H1 (cell line): ENCODE data around the gene OSBPL2. TPM values are rescaled to one million over a fixed set of nuclear protein-coding genes. Genes with fewer than 3 reads are reported as not detected.

Source experiments
- CTCF ChIA-PET: fragments of 300-600 bp; sonication (Branson Sonifier 250); formaldehyde crosslinking; loops from one replicate; lab custom pipeline; 2021; ENCODE audit not compliant: partially characterized antibody; lab: Charles Lee
- POLR2A ChIA-PET: fragments of 300-600 bp; sonication (Branson Sonifier 250); formaldehyde crosslinking; loops from one replicate; lab custom pipeline; 2021; ENCODE audit warnings: inconsistent platforms; ENCODE audit not compliant: partially characterized antibody; lab: Charles Lee
- DNase-seq, 2 experiments: peaks; one replicate each; pipeline versions ENCODE4 v3.0.0 to v3.0.0-alpha.2; 2010 to 2022; ENCODE audit warnings: low spot score in 2 of 2, low read depth in 1 of 2, mixed read lengths in 1 of 2
- FAIRE-seq: peaks from 2 replicates; lab custom pipeline; 2011; peaks lifted over from hg19 to GRCh38; lab: Jason Lieb, UNC
- H2AFZ ChIP-seq: 2 replicates; pipeline ENCODE4 v1.8.1; 2012; ENCODE audit warnings: low read length, inconsistent platforms
- H2AK5ac ChIP-seq: 2 replicates; pipeline ENCODE4 v1.6.1; 2013; ENCODE audit warnings: low read depth, low read length
- H2BK120ac ChIP-seq: replicated peaks from 2 replicates; pipeline ENCODE3; 2013; ENCODE audit warnings: low read depth, low read length, inconsistent platforms
- H2BK12ac ChIP-seq: 2 replicates; pipeline ENCODE4 v1.6.1; 2013; ENCODE audit warnings: low read depth, low read length
- H2BK15ac ChIP-seq: 2 replicates; pipeline ENCODE4 v1.6.1; 2013; ENCODE audit warnings: low read length
- H2BK20ac ChIP-seq: 2 replicates; pipeline ENCODE4 v1.6.1; 2013; ENCODE audit warnings: low read length
- H2BK5ac ChIP-seq: 2 replicates; pipeline ENCODE4 v1.6.1; 2013; ENCODE audit warnings: low read depth, low read length
- H3K14ac ChIP-seq: 2 replicates; pipeline ENCODE4 v1.6.1; 2013; ENCODE audit warnings: inconsistent platforms; ENCODE audit not compliant: insufficient read length
- H3K18ac ChIP-seq: 2 replicates; pipeline ENCODE4 v1.6.1; 2013; ENCODE audit warnings: low read length; ENCODE audit errors: extremely low read depth
- H3K23ac ChIP-seq: 2 replicates; pipeline ENCODE4 v1.6.1; 2013; ENCODE audit warnings: inconsistent platforms; ENCODE audit not compliant: insufficient read length
- H3K23me2 ChIP-seq: 2 replicates; pipeline ENCODE4 v1.6.1; 2013; ENCODE audit warnings: low read depth, low read length
- H3K27ac ChIP-seq: 2 replicates; pipeline ENCODE4 v1.6.1; 2011; ENCODE audit warnings: low read depth, low read length, inconsistent platforms
- H3K27me3 ChIP-seq, 4 experiments: replicated peaks in 1 of 4; 1 replicate in 1 of 4; 2 replicates in 3 of 4; pipeline versions ENCODE4 v1.6.1 to v1.8.1; 2011 to 2013; ENCODE audit warnings: low read length in 3 of 4, mild to moderate bottlenecking in 3 of 4, inconsistent platforms in 2 of 4, mixed read lengths in 2 of 4, moderate library complexity in 1 of 4; ENCODE audit not compliant: control insufficient read depth in 3 of 4, insufficient read depth in 3 of 4; ENCODE audit errors: extremely low read depth in 1 of 4
- H3K36me3 ChIP-seq, 4 experiments: 2 replicates each; pipeline versions ENCODE4 v1.6.1 to v1.8.1; 2011 to 2013; ENCODE audit warnings: mild to moderate bottlenecking in 4 of 4, low read length in 3 of 4, moderate library complexity in 2 of 4, control low read depth in 1 of 4, inconsistent platforms in 1 of 4; ENCODE audit not compliant: insufficient read depth in 4 of 4, control insufficient read depth in 2 of 4
- H3K4ac ChIP-seq: replicated peaks from 2 replicates; pipeline ENCODE3; 2013; ENCODE audit warnings: low read length, low read depth, mixed read lengths, inconsistent platforms; ENCODE audit not compliant: insufficient read length
- H3K4me1 ChIP-seq, 4 experiments: replicated peaks in 1 of 4; 1 replicate in 1 of 4; 2 replicates in 3 of 4; pipeline versions ENCODE4 v1.6.1 to v1.8.1; 2011 to 2013; ENCODE audit warnings: low read length in 3 of 4, inconsistent platforms in 2 of 4, mixed read lengths in 1 of 4; ENCODE audit not compliant: insufficient read depth in 4 of 4, control insufficient read depth in 3 of 4
- H3K4me2 ChIP-seq, 2 experiments: 2 replicates each; pipeline versions ENCODE4 v1.6.1 to v1.8.1; 2011 to 2013; ENCODE audit warnings: low read depth in 2 of 2, low read length in 2 of 2, control low read depth in 1 of 2, inconsistent platforms in 1 of 2, mild to moderate bottlenecking in 1 of 2; ENCODE audit not compliant: insufficient read depth in 1 of 2
- H3K4me3 ChIP-seq, 4 experiments: fragments of 200-600, 300-600 bp in 1 of 4; sonication (generic), shearing (Covaris generic), sonication (Bioruptor Twin) in 1 of 4; 2 replicates each; pipeline versions ENCODE4 v1.5.1 to v1.8.1; 2011 to 2016; ENCODE audit warnings: low read length in 4 of 4, low read depth in 3 of 4, control low read depth in 2 of 4, inconsistent platforms in 2 of 4, mild to moderate bottlenecking in 2 of 4, mixed read lengths in 1 of 4, moderate library complexity in 1 of 4; ENCODE audit not compliant: insufficient read depth in 2 of 4; ENCODE audit errors: extremely low read depth in 1 of 4
- H3K56ac ChIP-seq: replicated peaks from 2 replicates; pipeline ENCODE3; 2013; ENCODE audit warnings: low read depth, mild to moderate bottlenecking, mixed read lengths, low read length, inconsistent platforms; ENCODE audit not compliant: insufficient read length
- H3K79me1 ChIP-seq: 2 replicates; pipeline ENCODE4 v1.6.1; 2013; ENCODE audit warnings: low read depth, low read length, control low read depth
- H3K79me2 ChIP-seq, 2 experiments: 2 replicates each; pipeline versions ENCODE4 v1.6.1 to v1.8.1; 2012 to 2013; ENCODE audit warnings: low read length in 2 of 2, mild to moderate bottlenecking in 2 of 2, inconsistent platforms in 1 of 2; ENCODE audit not compliant: insufficient read depth in 2 of 2, control insufficient read depth in 1 of 2
- H3K9ac ChIP-seq, 4 experiments: replicated peaks in 1 of 4; 1 replicate in 1 of 4; 2 replicates in 3 of 4; pipeline versions ENCODE4 v1.6.1 to v1.8.1; 2011 to 2013; ENCODE audit warnings: low read depth in 3 of 4, low read length in 3 of 4, control low read depth in 2 of 4, mild to moderate bottlenecking in 2 of 4, moderate library complexity in 2 of 4, inconsistent platforms in 1 of 4; ENCODE audit errors: extremely low read depth in 1 of 4
- H3K9me3 ChIP-seq, 2 experiments: 2 replicates each; pipeline versions ENCODE4 v1.6.1 to v1.8.1; 2012 to 2013; ENCODE audit warnings: mild to moderate bottlenecking in 2 of 2, moderate library complexity in 2 of 2, control low read depth in 1 of 2, inconsistent platforms in 1 of 2, low read depth in 1 of 2, low read length in 1 of 2, mixed read lengths in 1 of 2; ENCODE audit not compliant: insufficient read depth in 2 of 2
- H4K20me1 ChIP-seq, 2 experiments: replicated peaks in 1 of 2; 2 replicates each; pipeline versions ENCODE3 to v1.8.1; 2011 to 2013; ENCODE audit warnings: inconsistent platforms in 2 of 2, low read length in 2 of 2, mild to moderate bottlenecking in 1 of 2; ENCODE audit not compliant: insufficient read depth in 2 of 2, control insufficient read depth in 1 of 2
- H4K5ac ChIP-seq: 2 replicates; pipeline ENCODE4 v1.6.1; 2013; ENCODE audit warnings: low read length, low read depth, mixed read lengths, inconsistent platforms; ENCODE audit not compliant: insufficient read length
- H4K8ac ChIP-seq: 2 replicates; pipeline ENCODE4 v1.8.0; 2013; ENCODE audit warnings: mild to moderate bottlenecking, moderate library complexity, low read length, inconsistent platforms; ENCODE audit not compliant: insufficient read depth; ENCODE audit errors: extremely low read depth
- H4K91ac ChIP-seq: replicated peaks from 2 replicates; pipeline ENCODE3; 2013; ENCODE audit warnings: low read length, mixed read lengths, inconsistent platforms; ENCODE audit not compliant: insufficient read length
- ATF2 ChIP-seq: IDR thresholded peaks from 2 replicates; pipeline ENCODE4 v1.6.1; 2012; ENCODE audit warnings: low read length, inconsistent platforms
- CEBPB ChIP-seq: IDR thresholded peaks from 2 replicates; pipeline ENCODE4 v1.6.1; 2012; ENCODE audit warnings: low read depth, low read length
- CHD2 ChIP-seq: IDR thresholded peaks from 2 replicates; pipeline ENCODE4 v1.6.1; 2012; ENCODE audit warnings: low read length, improper control_type of control experiment
- CREB1 ChIP-seq: IDR thresholded peaks from 2 replicates; pipeline ENCODE4 v1.6.1; 2012; ENCODE audit warnings: inconsistent platforms
- SAP30 ChIP-seq: fragments of 300-600 bp; sonication (generic); IDR thresholded peaks from 2 replicates; pipeline ENCODE4 v1.7.1; 2012; ENCODE audit warnings: low read length, moderate library complexity, mild to moderate bottlenecking, inconsistent platforms; ENCODE audit not compliant: insufficient read depth, insufficient replicate concordance
- SIN3A ChIP-seq, 2 experiments: IDR thresholded peaks in 1 of 2; conservative IDR thresholded peaks in 1 of 2; 2 replicates each; pipeline ENCODE4 v1.6.1; 2011 to 2012; ENCODE audit warnings: low read length in 2 of 2, improper control_type of control experiment in 1 of 2, low read depth in 1 of 2, mild to moderate bottlenecking in 1 of 2
- SP2 ChIP-seq: IDR thresholded peaks from 2 replicates; pipeline ENCODE4 v1.6.1; 2012; ENCODE audit warnings: mild to moderate bottlenecking, low read length, inconsistent platforms
- SRF ChIP-seq: IDR thresholded peaks from 2 replicates; pipeline ENCODE4 v1.6.1; 2011; ENCODE audit warnings: mild to moderate bottlenecking, low read depth, low read length, moderate library complexity
- SUZ12 ChIP-seq: fragments of 200-600 bp; sonication (generic); IDR thresholded peaks from 2 replicates; pipeline ENCODE4 v1.6.1; 2012; ENCODE audit warnings: mild to moderate bottlenecking, inconsistent platforms, low read length, moderate library complexity, mixed read lengths
- WGBS, 2 experiments: shearing (Covaris generic) in 1 of 2; methylation state at CpG; one replicate each; pipeline versions ENCODE4 v1.1.6 to v1.1.7; 2013 to 2015; ENCODE audit warnings: low lambda C conversion rate in 2 of 2, mixed read lengths in 2 of 2, inconsistent platforms in 1 of 2, low coverage in 1 of 2, missing lambda C conversion rate in 1 of 2; ENCODE audit not compliant: insufficient replicate concordance in 2 of 2, insufficient coverage in 1 of 2, insufficient read length in 1 of 2; ENCODE audit errors: extremely low coverage in 1 of 2, missing lambda C conversion rate in 1 of 2; 5-methylcytosine and 5-hydroxymethylcytosine counted together
- polyA plus RNA-seq, 7 experiments: library from polyadenylated mRNA; depleted of rRNA in 3 of 7; stranded (reverse) in 5 of 7; unstranded in 2 of 7; fragments of >200 nt in 5 of 7; fragments of 200-250 nt in 2 of 7; gene quantifications; 1 replicate in 5 of 7; 2 replicates in 1 of 7; 4 replicates in 1 of 7; pipeline versions ENCODE4 v1.2.1 to v1.2.3, GENCODE V29; 2011 to 2013; ENCODE audit warnings: missing spikeins in 2 of 7, mixed read lengths in 2 of 7
- total RNA-seq: library from RNA; stranded (reverse); fragmentation: NEBNext Ultra II Directional; extraction: Animal tissue kit (Norgen Biotek cat#: 25700); gene quantifications from 2 replicates; pipeline ENCODE4 v1.2.1, GENCODE V29; 2021

The OSBPL2 gene
- total and polyA plus RNA-seq, 2 of the 8 experiments (the other 6 are each of a cell fraction or from before 2014, with no cell fraction given), result 11.7 to 42.4 TPM

GRCh38 chr20:62319346-62319909 lies 81.1 kb downstream of the OSBPL2 start:
- H3K4me3 ChIP-seq, result no peak overlapping the region
- no peak overlapping the region for H2BK5ac ChIP-seq
- H3K79me2 ChIP-seq, result no peaks in the 10 kb centered on the region; a peak in 1 of 4 replicates
- POLR2A ChIA-PET, result interaction anchor here (0.8 to 3.4 kb wide), 8 partner anchors 11 to 49 kb away, joined by 3 to 40 read pairs (median 4); no protein-coding TSS in a partner anchor
- no peak overlapping the region for H4K91ac ChIP-seq
- no peak overlapping the region for H2BK15ac ChIP-seq
- no peak overlapping the region for H2AK5ac ChIP-seq
- peaks cover 0 to 32% of the 10 kb centered on the region in 2 experiments; a peak in 2 of 4 replicates for H3K9me3 ChIP-seq
- no peaks in the 10 kb centered on the region for H3K27me3 ChIP-seq
- H3K56ac ChIP-seq, result no peak overlapping the region
- H3K9ac ChIP-seq, result no peak overlapping the region
- no peak overlapping the region for H4K5ac ChIP-seq
- H2AFZ ChIP-seq, result no peak overlapping the region
- CTCF ChIA-PET, result interaction anchor here (0.8 to 0.9 kb wide), 2 partner anchors 50 to 66 kb away, joined by 3 to 4 read pairs; no protein-coding TSS in a partner anchor
- no peak overlapping the region for H3K18ac ChIP-seq
- H3K4me1 ChIP-seq, result no peaks in the 10 kb centered on the region
- no peak overlapping the region for H3K4ac ChIP-seq
- peak overlapping the region; percentile 68; the same call in 1 of the 2 replicates for H4K8ac ChIP-seq
- no peak overlapping the region for H2BK20ac ChIP-seq
- H2BK12ac ChIP-seq, result no peak overlapping the region
- H2BK120ac ChIP-seq, result no peak overlapping the region
- H4K20me1 ChIP-seq, result peaks cover 0 to 4% of the 10 kb centered on the region in 2 experiments
- H3K79me1 ChIP-seq, result no peaks in the 10 kb centered on the region
- no peak overlapping the region for H3K4me2 ChIP-seq
- H3K36me3 ChIP-seq, result peaks cover 41 to 84% (median 70%) of the 10 kb centered on the region in 4 experiments
- 91% methylated on average over 27 of the region's 29 CpGs; no CpG with 5 or more reads in 1 of the 2 experiments for WGBS, 2 experiments
- no peak for TF ChIP-seq CEBPB
- no peak for TF ChIP-seq SP2
- no peak for TF ChIP-seq CHD2
- TF ChIP-seq SAP30, result no peak
- no peak for TF ChIP-seq SUZ12
- no peak for TF ChIP-seq SIN3A (conservative IDR thresholded peaks at IDR 0.05 in 1 of 2, IDR thresholded peaks at IDR 0.05 in 1 of 2; ENCODE audit: low read depth in 1 of 2, low read length in 2 of 2)
- no peak for TF ChIP-seq SRF
- no peak for TF ChIP-seq ATF2
- no peak for TF ChIP-seq CREB1
- DNase-seq, result no peak
- no peak overlapping the region for H3K23ac ChIP-seq
- H3K23me2 ChIP-seq, result no peaks in the 10 kb centered on the region
- H3K14ac ChIP-seq, result no peak overlapping the region
- no peak for FAIRE-seq
- H3K27ac ChIP-seq, result no peak overlapping the region
